ENCODE data around the gene HIRA. TPM values are rescaled to one million over a fixed set of nuclear protein-coding genes. Genes with fewer than 3 reads are reported as not detected.

Gene HIRA
- total RNA-seq, 1 experiment from 2014 or later = 24.3 TPM

GRCh38 chr22:19361501-19362103 lies 69.9 kb downstream of the HIRA start:
- no peak for DNase-seq (ENCODE audit: unreplicated experiment)
- CTCF ChIA-PET = no interaction called here
- peaks cover 76% of the 10 kb centered on the region for H3K36me3 Mint-ChIP-seq (ENCODE audit: insufficient read depth, unreplicated experiment)
- H3K27me3 Mint-ChIP-seq (ENCODE audit: insufficient read depth, unreplicated experiment) = no peaks in the 10 kb centered on the region
- no TSS peak for BruUV-seq (replicated peaks)
- H3K9me3 Mint-ChIP-seq (ENCODE audit: unreplicated experiment) = no peaks in the 10 kb centered on the region
- POLR2A ChIA-PET = no interaction called here
- no peak for TF ChIP-seq CTCF (IDR thresholded peaks at IDR 0.05; ENCODE audit: unreplicated experiment)
- intact Hi-C loops (cut with micrococcal nuclease) = no loop called here
- no peak overlapping the region for H3K27ac Mint-ChIP-seq (ENCODE audit: low read depth, unreplicated experiment)
- no peaks in the 10 kb centered on the region for H3K4me1 Mint-ChIP-seq (ENCODE audit: insufficient read depth, unreplicated experiment)
- H3K4me3 Mint-ChIP-seq (ENCODE audit: unreplicated experiment) = no peak overlapping the region

- DNase-seq (ENCODE audit: unreplicated experiment) = no peak
- BruUV-seq (replicated peaks) = no TSS peak
- Mint-ChIP-seq H3K36me3 (ENCODE audit: insufficient read depth, unreplicated experiment) (peaks cover 70% of the 10 kb centered on the region), H3K4me3 (ENCODE audit: unreplicated experiment) (no peak overlapping the region), H3K9me3 (ENCODE audit: unreplicated experiment) (no peaks in the 10 kb centered on the region), H3K27ac (ENCODE audit: low read depth, unreplicated experiment) (no peak overlapping the region), H3K4me1 (ENCODE audit: insufficient read depth, unreplicated experiment) (no peaks in the 10 kb centered on the region), H3K27me3 (ENCODE audit: insufficient read depth, unreplicated experiment) (no peaks in the 10 kb centered on the region)
- POLR2A ChIA-PET = no interaction called here
- TF ChIP-seq CTCF (IDR thresholded peaks at IDR 0.05; ENCODE audit: unreplicated experiment) = no peak
- intact Hi-C loops (cut with micrococcal nuclease) = no loop called here
- CTCF ChIA-PET = no interaction called here
Measured at GRCh38 chr22:19360862-19361261, 70.7 kb downstream of the HIRA start.

- no peak for TF ChIP-seq CTCF (IDR thresholded peaks at IDR 0.05; ENCODE audit: unreplicated experiment)
- Mint-ChIP-seq H3K36me3 (ENCODE audit: insufficient read depth, unreplicated experiment) (peaks cover 76% of the 10 kb centered on the region), H3K27ac (ENCODE audit: low read depth, unreplicated experiment) (no peak overlapping the region), H3K4me3 (ENCODE audit: unreplicated experiment) (no peak overlapping the region), H3K27me3 (ENCODE audit: insufficient read depth, unreplicated experiment) (no peaks in the 10 kb centered on the region), H3K9me3 (ENCODE audit: unreplicated experiment) (no peaks in the 10 kb centered on the region), H3K4me1 (ENCODE audit: insufficient read depth, unreplicated experiment) (no peaks in the 10 kb centered on the region)
- DNase-seq (ENCODE audit: unreplicated experiment) = no peak
- ChIA-PET CTCF (no interaction called here), POLR2A (no interaction called here)
- no TSS peak for BruUV-seq (replicated peaks)
- intact Hi-C loops (cut with micrococcal nuclease) = no loop called here
Measured at GRCh38 chr22:19360300-19360792, 71.2 kb downstream of the HIRA start.

GRCh38 chr22:19359554-19360299 lies 71.8 kb downstream of the HIRA start:
- no peak for TF ChIP-seq CTCF (IDR thresholded peaks at IDR 0.05; ENCODE audit: unreplicated experiment)
- intact Hi-C loops (cut with micrococcal nuclease) = no loop called here
- no TSS peak for BruUV-seq (replicated peaks)
- ChIA-PET CTCF (no interaction called here), POLR2A (no interaction called here)
- DNase-seq (ENCODE audit: unreplicated experiment) = no peak
- no peak overlapping the region for H3K4me3 Mint-ChIP-seq (ENCODE audit: unreplicated experiment)
- H3K27ac Mint-ChIP-seq (ENCODE audit: low read depth, unreplicated experiment) = no peak overlapping the region
- H3K9me3 Mint-ChIP-seq (ENCODE audit: unreplicated experiment) = no peaks in the 10 kb centered on the region
- H3K36me3 Mint-ChIP-seq (ENCODE audit: insufficient read depth, unreplicated experiment) = peaks cover 76% of the 10 kb centered on the region
- H3K4me1 Mint-ChIP-seq (ENCODE audit: insufficient read depth, unreplicated experiment) = no peaks in the 10 kb centered on the region
- H3K27me3 Mint-ChIP-seq (ENCODE audit: insufficient read depth, unreplicated experiment) = no peaks in the 10 kb centered on the region

Measured in MCF 10A (cell line).